WERI-Rb-1 (cell line): ENCODE data around the gene ENDOU.

Experiments used
- DNase-seq: peaks from one replicate; pipeline ENCODE4 v3.0.0-alpha.2; 2020
- H3K27ac ChIP-seq: fragments of 250-450 bp; sonication (Bioruptor Pico); 2 replicates; pipeline ENCODE4 v1.5.1; 2020; ENCODE audit warnings: mild to moderate bottlenecking, moderate library complexity
- H3K27me3 ChIP-seq: fragments of 250-450 bp; sonication (Bioruptor Pico); 2 replicates; pipeline ENCODE4 v1.5.1; 2021; ENCODE audit warnings: mild to moderate bottlenecking, low read depth, moderate library complexity; ENCODE audit not compliant: insufficient read depth, severe bottlenecking
- H3K36me3 ChIP-seq: fragments of 250-450 bp; sonication (Bioruptor Pico); 2 replicates; pipeline ENCODE4 v1.5.1; 2020; ENCODE audit warnings: mild to moderate bottlenecking, moderate library complexity
- H3K4me3 ChIP-seq: 2 replicates; pipeline ENCODE4 v1.5.1; 2011; ENCODE audit warnings: low read depth, mild to moderate bottlenecking, control low read depth, low read length
- H3K9me3 ChIP-seq: fragments of 250-450 bp; sonication (Bioruptor Pico); 2 replicates; pipeline ENCODE4 v1.5.1; 2021; ENCODE audit warnings: mild to moderate bottlenecking, moderate library complexity; ENCODE audit not compliant: severe bottlenecking
- CTCF ChIP-seq: IDR thresholded peaks from 2 replicates; pipeline ENCODE4 v1.5.1; 2011; ENCODE audit warnings: low read depth, mild to moderate bottlenecking, control low read depth, inconsistent platforms, low read length

The ENDOU gene

GRCh38 chr12:47772094-47772660, 46.9 kb upstream of the ENDOU start:
- no peak for TF ChIP-seq CTCF
- no peak overlapping the region; the same call in 1 of the 2 replicates for H3K4me3 ChIP-seq
- H3K27me3 ChIP-seq = no peaks in the 10 kb centered on the region
- H3K9me3 ChIP-seq = no peaks in the 10 kb centered on the region
- no peak for DNase-seq
- H3K27ac ChIP-seq = no peak overlapping the region
- no peaks in the 10 kb centered on the region; the same call in 1 of the 2 replicates for H3K36me3 ChIP-seq

- Histone ChIP-seq H3K27ac (no peak overlapping the region), H3K4me3 (no peak overlapping the region), H3K27me3 (no peaks in the 10 kb centered on the region), H3K36me3 (no peaks in the 10 kb centered on the region; the same call in 1 of the 2 replicates), H3K9me3 (no peaks in the 10 kb centered on the region)
- no peak for TF ChIP-seq CTCF
- no peak for DNase-seq
These were observed 46.0 kb upstream of the ENDOU start for GRCh38 chr12:47771304-47771703.

- H3K4me3 ChIP-seq = no peak overlapping the region
- no peak overlapping the region for H3K27ac ChIP-seq
- no peaks in the 10 kb centered on the region; the same call in 1 of the 2 replicates for H3K36me3 ChIP-seq
- no peak for TF ChIP-seq CTCF
- no peaks in the 10 kb centered on the region for H3K9me3 ChIP-seq
- DNase-seq = no peak
- no peaks in the 10 kb centered on the region for H3K27me3 ChIP-seq
These were observed 44.9 kb upstream of the ENDOU start for GRCh38 chr12:47770086-47770726.

- H3K4me3 ChIP-seq = no peak overlapping the region
- H3K36me3 ChIP-seq = no peaks in the 10 kb centered on the region; the same call in 1 of the 2 replicates
- DNase-seq = no peak
- no peak overlapping the region for H3K27ac ChIP-seq
- no peak for TF ChIP-seq CTCF
- H3K27me3 ChIP-seq = no peaks in the 10 kb centered on the region
- no peaks in the 10 kb centered on the region for H3K9me3 ChIP-seq
These were observed 44.2 kb upstream of the ENDOU start for GRCh38 chr12:47769234-47770085.

GRCh38 chr12:47768323-47768811, 43.1 kb upstream of the ENDOU start:
- H3K4me3 ChIP-seq = no peak overlapping the region
- H3K9me3 ChIP-seq = no peaks in the 10 kb centered on the region
- no peaks in the 10 kb centered on the region for H3K27me3 ChIP-seq
- DNase-seq = no peak
- no peaks in the 10 kb centered on the region; the same call in 1 of the 2 replicates for H3K36me3 ChIP-seq
- TF ChIP-seq CTCF = no peak
- H3K27ac ChIP-seq = no peak overlapping the region
